ENCODE results near the gene SPTBN2. TPM values are rescaled to one million over a fixed set of nuclear protein-coding genes. Genes with fewer than 3 reads are reported as not detected.
"Not testable (repeated sequence)": the region's sequence is repeated elsewhere in the genome, so short reads cannot be mapped to it uniquely, and the experiment has no call there.

SPTBN2 gene
- total RNA-seq, 1 donor from 2014 or later: 36.8 TPM

- no peak for DNase-seq
These were observed 44.4 kb downstream of the SPTBN2 start for GRCh38 chr11:66684635-66685034.

- no peak for DNase-seq
These were observed 45.1 kb downstream of the SPTBN2 start for GRCh38 chr11:66683877-66684276.

- DNase-seq: no peak
These were observed 47.9 kb downstream of the SPTBN2 start for GRCh38 chr11:66680966-66681645.

GRCh38 chr11:66677599-66678375 lies 51.2 kb downstream of the SPTBN2 start, which contains the start of gene RBM4B:
TSS of gene RBM4B (minus strand) at chr11:66677887. CDS start at chr11:66677079, 808 bp downstream.
- peak; percentile 98 for DNase-seq

GRCh38 chr11:66676931-66677598 lies 52.0 kb downstream of the SPTBN2 start:
- DNase-seq: no peak

GRCh38 chr11:66676282-66676919 lies 52.6 kb downstream of the SPTBN2 start:
- no peak for DNase-seq

- DNase-seq: no peak
These were observed 53.9 kb downstream of the SPTBN2 start for GRCh38 chr11:66674964-66675602.

- DNase-seq: no peak
These were observed 58.2 kb downstream of the SPTBN2 start for GRCh38 chr11:66670816-66671215.

- DNase-seq: no peak
These were observed 63.6 kb downstream of the SPTBN2 start for GRCh38 chr11:66665369-66665768.

GRCh38 chr11:66663741-66664296 lies 65.2 kb downstream of the SPTBN2 start:
- DNase-seq: no peak

- DNase-seq: no peak
These were observed 69.3 kb downstream of the SPTBN2 start for GRCh38 chr11:66659763-66660162.

GRCh38 chr11:66653123-66653522 lies 75.9 kb downstream of the SPTBN2 start:
- DNase-seq: no peak

- no peak for DNase-seq
These were observed 76.4 kb downstream of the SPTBN2 start for GRCh38 chr11:66652651-66653050.

- peak; percentile 23 for DNase-seq
These were observed 78.0 kb downstream of the SPTBN2 start for GRCh38 chr11:66651016-66651415.

- no peak for DNase-seq
These were observed 79.1 kb downstream of the SPTBN2 start for GRCh38 chr11:66649903-66650302.

- DNase-seq: no peak
These were observed 82.2 kb downstream of the SPTBN2 start for GRCh38 chr11:66646828-66647227.

- no peak for DNase-seq
These were observed 85.1 kb downstream of the SPTBN2 start for GRCh38 chr11:66643745-66644437.

- no peak for DNase-seq
These were observed 87.2 kb downstream of the SPTBN2 start for GRCh38 chr11:66641834-66642233.

GRCh38 chr11:66639814-66640340 lies 89.1 kb downstream of the SPTBN2 start:
- DNase-seq: not testable (repeated sequence)

GRCh38 chr11:66639066-66639813 lies 89.8 kb downstream of the SPTBN2 start:
- peak; percentile 73 for DNase-seq

All from dermis blood vessel endothelial cell (primary cell).